GM23248 (cell line): ENCODE results near the gene CHRNB4.

ENCODE experiments used
- EZH2 ChIP-seq: fragments of 200-600 bp; sonication (generic); IDR thresholded peaks from 2 replicates; pipeline ENCODE4 v1.6.1; 2018; ENCODE audit warnings: antibody characterized with exemption, mild to moderate bottlenecking; ENCODE audit not compliant: insufficient read depth, poor library complexity, severe bottlenecking
- EZH2phosphoT487 ChIP-seq: fragments of 200-600 bp; sonication (generic); IDR thresholded peaks from 2 replicates; pipeline ENCODE4 v1.6.1; 2018; ENCODE audit warnings: antibody characterized with exemption, moderate library complexity, mild to moderate bottlenecking, low read depth; ENCODE audit not compliant: insufficient read depth

- TF ChIP-seq EZH2 (no peak), EZH2phosphoT487 (no peak)
Observed at GRCh38 chr15:78633348-78633747, 7.7 kb downstream of the CHRNB4 start.
